ENCODE results near the gene FBRSL1. TPM values are rescaled to one million over a fixed set of nuclear protein-coding genes. Genes with fewer than 3 reads are reported as not detected.

The FBRSL1 gene
- total and polyA plus RNA-seq, 2 of the 8 experiments (the other 6 are each of a cell fraction or from before 2014, with no cell fraction given), result 18.4 to 109 TPM

GRCh38 chr12:132550830-132551640, 61.1 kb downstream of the FBRSL1 start (continued):
- TF ChIP-seq SUZ12 (IDR thresholded peaks at IDR 0.05; ENCODE audit: low read length) (no peak), CTBP2 (IDR thresholded peaks at IDR 0.05; ENCODE audit: borderline replicate concordance, insufficient read depth, insufficient read length, low read length) (no peak), EP300 (IDR thresholded peaks at IDR 0.05; ENCODE audit: borderline replicate concordance in 1 of 2, low read depth in 2 of 2, low read length in 2 of 2) (no peak), TEAD4 (IDR thresholded peaks at IDR 0.05; ENCODE audit: low read depth, low read length) (no peak), SP2 (IDR thresholded peaks at IDR 0.05; ENCODE audit: low read length) (no peak)
